ENCODE measurements around the gene NCAPD2.

The NCAPD2 gene

GRCh38 chr12:6500466-6500865 is 6.6 kb downstream of the NCAPD2 start:
- H3K4me3 ChIP-seq (replicated peaks in 1 of 2; ENCODE audit: low read depth in 2 of 2, low read length in 2 of 2), result no peak overlapping the region
- TF ChIP-seq CTCF (IDR thresholded peaks at IDR 0.05; ENCODE audit: low read depth, low read length), result no peak
- DNase-seq (ENCODE audit: low read depth in 2 of 2), result no peak

- peak; percentile 19 to 49 for DNase-seq (ENCODE audit: low read depth in 2 of 2)
Measured at GRCh38 chr12:6507102-6507998, 13.4 kb downstream of the NCAPD2 start.

GRCh38 chr12:6508087-6508486 is 14.2 kb downstream of the NCAPD2 start:
- no peak for DNase-seq (ENCODE audit: low read depth in 2 of 2)
- no peak overlapping the region for H3K4me3 ChIP-seq (replicated peaks in 1 of 2; ENCODE audit: low read depth in 2 of 2, low read length in 2 of 2)
- no peak for TF ChIP-seq CTCF (IDR thresholded peaks at IDR 0.05; ENCODE audit: low read depth, low read length)

More at GRCh38 chr12:6507102-6507998, 13.4 kb downstream of the NCAPD2 start:
- no peak for TF ChIP-seq CTCF (IDR thresholded peaks at IDR 0.05; ENCODE audit: low read depth, low read length)
- no peak overlapping the region for H3K4me3 ChIP-seq (replicated peaks in 1 of 2; ENCODE audit: low read depth in 2 of 2, low read length in 2 of 2)

- H3K4me3 ChIP-seq (replicated peaks in 1 of 2; ENCODE audit: low read depth in 2 of 2, low read length in 2 of 2), result no peak overlapping the region
- TF ChIP-seq CTCF (IDR thresholded peaks at IDR 0.05; ENCODE audit: low read depth, low read length), result no peak
- DNase-seq (ENCODE audit: low read depth in 2 of 2), result no peak
Measured at GRCh38 chr12:6520186-6520585, 26.3 kb downstream of the NCAPD2 start.

GRCh38 chr12:6522193-6522592 is 28.3 kb downstream of the NCAPD2 start:
- H3K4me3 ChIP-seq (replicated peaks in 1 of 2; ENCODE audit: low read depth in 2 of 2, low read length in 2 of 2), result no peak overlapping the region
- DNase-seq (ENCODE audit: low read depth in 2 of 2), result no peak
- TF ChIP-seq CTCF (IDR thresholded peaks at IDR 0.05; ENCODE audit: low read depth, low read length), result no peak

GRCh38 chr12:6523708-6524107 is 29.8 kb downstream of the NCAPD2 start:
- TF ChIP-seq CTCF (IDR thresholded peaks at IDR 0.05; ENCODE audit: low read depth, low read length), result no peak
- DNase-seq (ENCODE audit: low read depth in 2 of 2), result no peak
- no peak overlapping the region for H3K4me3 ChIP-seq (replicated peaks in 1 of 2; ENCODE audit: low read depth in 2 of 2, low read length in 2 of 2)
